GM19467 (cell line): ENCODE data around the gene SLC6A11.

Source experiments
- ATAC-seq: cut with Tn5 transposase; IDR thresholded peaks from one replicate; pipeline ENCODE4 v1.9.1; 2021; ENCODE audit warnings: mild to moderate bottlenecking, moderate library complexity; ENCODE audit not compliant: unreplicated experiment

SLC6A11 gene

DNA sequence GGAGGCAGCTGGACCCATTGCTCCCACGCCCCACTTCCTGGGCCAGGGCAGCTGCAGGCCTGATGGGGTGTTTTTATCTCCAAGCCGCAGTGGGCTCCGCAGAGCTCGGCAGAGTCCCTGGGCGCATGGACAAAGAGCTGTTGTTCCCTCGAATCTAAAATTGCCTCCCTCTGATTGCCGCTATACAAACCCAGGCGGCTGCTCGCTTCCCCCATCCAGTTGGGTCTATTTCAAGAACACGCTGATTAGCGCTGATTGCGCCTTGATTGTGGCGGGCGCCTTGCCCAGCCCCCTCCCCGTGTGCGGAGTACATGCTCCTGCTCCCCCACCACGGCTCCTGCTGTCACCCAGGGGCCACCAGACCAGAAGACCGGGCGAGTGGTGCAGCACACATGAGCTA, 133.2 kb downstream of the SLC6A11 start:
- no peak for ATAC-seq

DNA sequence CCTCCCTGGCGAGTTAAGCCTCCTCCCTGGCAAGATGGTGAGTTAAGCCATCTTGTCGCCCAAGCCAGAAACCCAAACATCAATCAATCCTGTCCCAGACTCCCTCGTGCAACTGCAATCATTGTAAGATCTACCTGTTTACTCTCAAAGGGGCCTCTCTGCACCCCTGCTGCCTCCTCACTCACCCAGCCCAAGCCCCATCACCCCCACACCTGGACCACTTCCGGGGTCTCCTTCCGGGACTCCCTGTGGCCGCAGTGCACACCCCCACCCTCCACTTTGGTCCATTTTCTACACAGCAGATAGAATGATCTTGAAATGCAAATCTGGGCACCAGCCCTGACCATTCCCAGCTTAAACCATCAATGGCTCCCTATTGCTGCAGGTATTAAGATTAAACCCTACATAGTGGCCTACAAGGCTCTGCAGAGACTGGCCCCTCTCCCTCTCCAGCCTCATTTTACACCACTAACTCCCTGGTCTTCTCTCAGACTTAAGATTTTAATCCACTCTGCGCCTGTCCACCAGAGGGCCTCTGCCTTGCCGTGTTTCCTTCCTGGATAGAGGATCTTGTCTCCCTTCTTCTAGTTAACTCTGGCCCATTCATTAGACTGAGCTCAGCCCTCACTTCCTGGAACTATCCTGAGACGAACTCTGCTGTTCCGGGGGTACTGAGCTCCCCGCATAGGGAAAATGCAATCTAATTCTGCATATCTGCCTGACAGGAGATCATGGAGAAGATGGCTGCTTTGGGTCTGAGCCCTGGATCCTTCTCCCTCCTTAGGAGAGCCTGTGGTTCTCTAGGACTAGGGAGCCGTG, 134.7 kb downstream of the SLC6A11 start:
- ATAC-seq: no peak

DNA sequence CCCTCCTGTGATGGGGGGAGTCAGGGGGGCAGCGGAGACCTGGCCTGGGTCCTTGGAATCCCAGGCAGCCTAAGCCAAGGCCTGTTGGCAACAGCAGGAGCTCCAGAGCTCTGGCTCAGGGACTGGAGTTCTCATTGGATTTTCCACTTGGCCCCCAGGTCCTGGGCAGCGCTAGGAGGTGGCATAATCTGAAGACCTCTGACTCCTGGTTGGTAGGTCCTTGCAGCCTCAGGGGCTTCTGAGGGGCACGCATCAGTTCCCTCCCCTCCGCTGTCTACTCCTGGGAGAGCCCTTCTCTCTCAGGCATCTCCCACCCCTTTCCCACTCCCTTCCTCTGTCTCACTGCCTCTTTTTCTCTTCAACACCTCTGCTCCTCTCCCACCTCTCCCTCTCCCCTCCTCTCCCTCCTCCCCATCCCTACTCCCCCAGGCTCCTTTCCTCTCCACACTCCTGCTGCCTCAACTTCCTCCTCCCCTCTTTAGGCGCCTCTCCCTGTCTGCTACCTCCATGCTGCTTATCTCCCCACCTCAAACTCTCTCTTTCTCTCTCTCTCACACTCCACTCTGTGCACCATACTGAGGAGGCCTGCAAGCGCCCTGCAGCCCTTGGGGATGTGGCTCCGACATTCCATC, 135.4 kb downstream of the SLC6A11 start:
- no peak for ATAC-seq

DNA sequence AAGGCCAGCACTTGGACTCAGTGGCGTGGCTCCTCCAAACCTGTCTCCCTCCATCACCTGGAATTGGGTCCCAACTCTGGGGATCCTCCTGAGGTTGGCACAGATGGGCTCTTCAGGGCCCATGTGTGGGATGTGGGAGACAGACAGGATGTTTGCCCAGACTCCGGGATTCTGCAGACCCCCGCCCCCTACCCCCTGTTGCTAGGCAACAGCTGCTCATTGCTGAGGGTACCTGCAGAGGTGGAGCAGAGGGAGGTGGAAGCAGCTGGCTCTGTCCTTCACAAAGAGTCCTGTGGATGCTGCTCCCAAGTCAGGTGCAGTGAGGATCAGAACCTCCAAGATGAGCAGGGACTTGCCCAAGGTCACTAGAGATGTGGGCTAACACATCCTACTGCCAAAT, 136.5 kb downstream of the SLC6A11 start:
- ATAC-seq: no peak

DNA sequence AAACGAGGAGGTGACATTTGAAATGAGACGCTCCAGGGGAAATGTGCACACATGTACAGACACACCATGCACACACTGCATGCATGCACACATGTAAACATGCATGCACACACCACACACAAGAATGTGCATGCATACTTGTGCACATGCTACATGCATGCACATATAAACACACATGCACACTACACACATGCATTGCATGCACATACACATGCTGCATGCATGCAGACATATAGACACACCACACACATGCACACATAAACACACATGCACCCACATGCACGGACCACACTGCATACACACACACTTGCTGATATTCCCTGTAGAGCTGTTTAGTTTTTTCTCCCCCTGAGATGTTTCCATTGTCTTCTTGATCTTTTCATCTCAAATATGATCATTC, 138.7 kb downstream of the SLC6A11 start:
- ATAC-seq: no peak

DNA sequence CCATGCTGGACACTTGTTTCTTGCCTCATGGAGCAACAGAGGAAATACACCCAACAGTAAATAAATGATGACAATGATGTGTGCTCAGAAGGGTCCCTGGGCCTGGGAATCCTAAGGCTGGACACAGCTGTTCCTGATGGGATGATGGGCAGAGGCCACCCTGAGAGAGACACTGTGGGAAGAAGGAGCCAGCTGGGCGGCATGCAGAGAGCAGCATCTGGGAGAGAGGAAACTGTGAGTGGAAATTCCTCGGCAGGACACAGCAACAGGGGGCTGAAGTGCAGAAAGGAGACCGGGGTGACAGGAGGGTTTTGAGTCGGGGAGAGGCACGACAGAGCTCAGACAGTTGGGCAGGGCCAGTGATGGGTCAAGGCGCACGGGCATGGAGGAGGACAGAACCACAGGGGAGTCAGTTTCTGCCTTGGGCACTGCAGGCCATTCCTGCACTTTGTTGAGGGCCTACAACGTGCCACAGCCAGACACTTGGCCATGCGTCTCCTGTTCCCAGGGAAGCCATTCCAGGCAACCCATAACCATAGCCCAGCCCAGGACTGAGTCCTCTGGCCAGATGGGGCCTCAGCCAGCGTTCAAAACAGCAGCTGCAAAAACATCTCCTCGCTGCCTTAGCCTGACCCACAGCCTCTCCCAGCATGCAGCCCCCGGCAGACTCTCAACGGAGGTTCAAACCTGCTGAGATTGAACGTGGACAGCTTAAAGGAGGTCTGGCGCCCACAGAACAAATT, 139.9 kb downstream of the SLC6A11 start:
- ATAC-seq: no peak

DNA sequence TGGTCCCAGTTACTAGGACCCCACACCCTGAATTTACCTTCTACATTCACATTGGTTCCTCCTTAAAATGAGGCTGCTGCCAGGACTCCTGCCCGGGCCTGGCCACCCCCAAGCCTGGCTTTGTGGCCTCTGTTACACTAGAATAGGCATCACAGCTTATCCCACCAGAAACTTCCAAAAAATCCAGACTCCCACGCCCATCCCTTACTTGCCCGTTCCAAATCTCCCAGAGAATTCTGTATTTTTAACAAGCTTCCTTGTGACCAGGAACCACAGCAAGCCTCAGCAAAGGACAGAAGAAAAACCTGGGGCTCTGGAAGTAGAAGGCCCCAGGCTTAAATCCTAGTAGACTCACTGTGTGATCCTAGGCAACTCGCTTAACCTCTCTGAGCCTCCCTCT, 140.5 kb downstream of the SLC6A11 start:
- no peak for ATAC-seq

DNA sequence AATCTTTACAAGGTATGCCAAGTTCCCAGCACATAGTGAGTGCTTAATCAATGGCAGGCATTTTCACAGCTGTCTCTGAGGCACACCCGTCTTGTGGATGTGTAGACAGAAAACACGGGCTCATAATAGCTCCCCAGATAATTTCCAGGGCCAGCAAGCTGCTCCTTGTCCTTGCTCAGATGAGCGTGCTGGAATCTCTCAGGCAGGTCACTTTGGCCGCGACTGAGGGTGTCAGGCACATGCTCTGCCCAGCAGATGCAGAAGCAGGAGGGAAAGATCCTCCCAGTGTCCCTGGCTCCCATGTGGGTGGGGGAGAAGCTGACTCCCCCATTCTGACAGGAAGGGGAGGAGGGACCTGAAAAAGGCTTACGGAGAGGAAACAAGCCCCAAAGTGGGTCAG, 141.0 kb downstream of the SLC6A11 start:
- ATAC-seq: no peak

DNA sequence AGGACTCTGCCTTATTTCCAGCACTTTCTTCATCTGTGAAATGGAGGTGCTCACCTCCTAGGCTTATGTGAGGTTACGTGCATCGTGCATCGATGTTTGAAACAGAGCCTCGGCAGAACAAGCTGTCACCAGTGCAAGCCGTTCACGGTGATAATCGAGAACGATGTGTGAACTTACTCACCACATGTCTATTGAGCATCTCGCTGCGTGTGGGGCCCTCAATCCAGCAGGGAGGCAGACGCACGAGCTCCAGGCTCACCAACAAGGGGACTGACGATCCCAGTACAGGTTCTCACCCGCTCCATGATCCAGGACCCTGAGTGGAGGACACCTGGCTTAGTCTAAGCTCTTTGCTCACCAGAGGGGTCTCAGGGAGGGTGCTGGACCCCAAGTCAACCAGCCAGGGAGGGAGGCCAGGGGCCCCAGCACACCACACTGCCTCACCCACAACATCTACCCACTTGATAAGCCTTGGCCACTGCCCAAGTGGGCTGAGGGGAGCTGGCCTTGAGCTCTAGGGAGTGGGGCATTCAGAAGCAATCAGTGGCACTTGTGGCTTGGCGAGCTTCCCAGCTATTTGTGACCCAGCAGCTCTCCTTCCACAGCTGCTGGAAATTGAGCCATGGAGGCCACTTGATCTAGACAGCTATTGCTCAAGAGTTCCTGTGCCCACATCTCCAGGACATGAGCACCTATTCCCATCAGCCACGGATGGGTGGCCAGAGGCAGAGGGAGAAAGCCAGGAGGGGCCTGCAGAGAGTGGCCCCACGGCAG, 142.1 kb downstream of the SLC6A11 start:
- ATAC-seq: no peak

DNA sequence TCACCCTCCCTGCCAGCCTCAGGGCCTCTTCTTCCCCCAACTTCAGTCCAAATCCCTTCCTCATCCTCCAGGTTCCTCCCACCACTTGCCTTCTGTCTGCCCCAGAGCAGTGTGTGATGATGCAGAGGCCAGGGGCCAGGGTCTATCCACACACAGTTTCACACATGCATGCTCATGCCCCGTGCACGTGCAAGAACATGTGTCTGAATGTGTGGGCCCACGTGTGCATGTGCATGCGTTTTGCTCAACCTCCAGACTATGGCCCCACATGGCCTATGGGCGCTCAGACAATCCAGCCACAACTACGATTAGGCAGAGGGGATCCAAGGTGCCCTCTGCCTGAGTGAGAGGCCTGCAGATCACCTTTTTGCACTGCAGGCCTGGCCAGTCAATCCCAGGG, 144.2 kb downstream of the SLC6A11 start:
- no peak for ATAC-seq

DNA sequence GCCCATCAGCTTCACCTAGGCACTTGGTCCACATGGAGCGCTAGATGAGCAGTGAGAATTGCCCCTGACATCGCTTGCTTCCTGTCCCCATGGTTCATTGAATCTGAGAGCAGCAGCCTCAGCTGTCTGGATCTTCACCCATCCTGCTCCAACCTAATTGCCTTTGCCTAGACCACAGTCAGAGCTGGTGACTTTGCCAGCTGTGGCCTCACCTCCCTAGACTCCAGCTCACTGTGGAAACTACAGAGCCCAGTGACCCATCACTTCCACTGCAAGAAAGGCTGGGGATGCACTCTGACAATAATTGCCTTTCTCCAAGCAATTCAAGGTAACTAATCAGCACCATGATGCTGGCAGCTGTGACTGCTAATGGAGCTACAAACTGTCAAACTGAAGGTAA, 145.9 kb downstream of the SLC6A11 start:
- no peak for ATAC-seq

DNA sequence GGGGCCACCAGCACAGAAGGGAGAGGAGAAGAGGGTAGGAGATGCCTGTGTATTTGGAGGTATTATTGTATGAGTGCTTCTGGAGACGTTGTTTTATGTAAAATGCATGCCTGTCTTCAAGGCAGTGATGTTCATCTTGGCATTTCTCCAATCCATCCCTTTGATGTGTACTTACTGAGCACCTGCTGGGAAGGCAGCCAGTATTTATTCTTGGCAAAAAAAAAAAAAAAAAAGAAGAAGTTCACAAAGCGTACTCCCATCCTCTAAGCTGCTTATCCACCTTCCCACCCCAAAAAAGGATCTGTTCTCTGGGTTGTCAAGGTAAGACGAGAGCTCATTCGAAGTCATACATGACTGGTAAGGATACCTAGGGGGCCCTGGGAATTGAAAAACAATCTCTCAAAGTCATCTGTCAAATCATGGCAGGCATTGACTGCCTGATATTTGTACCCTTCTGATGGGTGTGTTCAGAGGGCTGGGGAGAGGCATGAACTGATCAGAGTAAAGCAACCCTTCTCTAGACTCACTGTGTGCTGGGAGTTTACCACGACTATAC, 146.5 kb downstream of the SLC6A11 start:
- ATAC-seq: no peak

DNA sequence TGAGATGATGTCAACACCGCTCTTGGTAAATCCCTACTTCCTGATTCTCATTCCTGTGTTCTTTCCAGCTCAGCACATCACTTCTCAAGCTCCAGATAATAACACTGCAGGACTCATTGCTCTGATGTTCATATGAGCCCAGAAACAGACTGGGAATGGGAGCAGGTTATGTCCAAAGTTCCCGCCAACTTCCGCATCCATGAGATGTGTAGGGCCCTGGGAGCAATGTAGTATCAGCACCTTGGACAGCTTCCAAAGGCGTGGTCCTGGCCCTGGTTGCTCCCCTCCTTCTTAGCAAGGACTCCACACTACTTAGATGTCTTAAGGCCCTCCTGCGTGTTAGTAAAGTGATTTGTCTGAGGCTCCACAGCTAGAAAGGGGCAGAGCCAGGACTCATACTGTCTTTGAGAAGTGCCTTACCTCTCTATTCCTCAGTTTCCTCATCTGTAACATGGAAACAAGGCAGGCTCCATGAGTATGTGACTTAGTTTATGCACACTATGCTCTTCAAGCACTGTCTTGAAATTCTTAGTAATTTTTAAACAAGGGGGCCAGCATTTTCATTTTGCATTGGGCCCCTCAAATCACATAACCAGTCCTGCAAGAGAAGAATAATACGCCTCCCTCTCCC, 148.6 kb downstream of the SLC6A11 start:
- ATAC-seq: no peak

DNA sequence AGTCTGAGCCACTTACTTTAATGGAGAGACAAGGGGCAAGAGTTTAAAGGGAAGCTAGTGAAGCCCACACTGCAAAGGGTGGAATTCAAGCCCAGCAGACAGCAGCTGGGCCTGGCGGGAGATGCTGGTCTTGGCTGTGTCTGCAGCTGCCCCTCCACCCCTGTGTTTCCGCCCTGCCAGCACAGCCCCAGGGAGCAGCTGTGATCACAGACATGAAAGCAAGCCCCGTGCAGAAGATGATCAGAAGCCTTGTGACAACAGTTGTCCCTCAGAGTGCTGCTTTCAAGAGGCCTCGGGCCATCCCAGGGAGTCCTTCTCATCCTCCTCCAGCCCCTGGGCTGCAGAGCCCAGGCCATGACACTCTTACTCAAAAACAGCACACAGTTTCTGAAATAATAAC, 152.4 kb downstream of the SLC6A11 start:
- ATAC-seq: no peak

DNA sequence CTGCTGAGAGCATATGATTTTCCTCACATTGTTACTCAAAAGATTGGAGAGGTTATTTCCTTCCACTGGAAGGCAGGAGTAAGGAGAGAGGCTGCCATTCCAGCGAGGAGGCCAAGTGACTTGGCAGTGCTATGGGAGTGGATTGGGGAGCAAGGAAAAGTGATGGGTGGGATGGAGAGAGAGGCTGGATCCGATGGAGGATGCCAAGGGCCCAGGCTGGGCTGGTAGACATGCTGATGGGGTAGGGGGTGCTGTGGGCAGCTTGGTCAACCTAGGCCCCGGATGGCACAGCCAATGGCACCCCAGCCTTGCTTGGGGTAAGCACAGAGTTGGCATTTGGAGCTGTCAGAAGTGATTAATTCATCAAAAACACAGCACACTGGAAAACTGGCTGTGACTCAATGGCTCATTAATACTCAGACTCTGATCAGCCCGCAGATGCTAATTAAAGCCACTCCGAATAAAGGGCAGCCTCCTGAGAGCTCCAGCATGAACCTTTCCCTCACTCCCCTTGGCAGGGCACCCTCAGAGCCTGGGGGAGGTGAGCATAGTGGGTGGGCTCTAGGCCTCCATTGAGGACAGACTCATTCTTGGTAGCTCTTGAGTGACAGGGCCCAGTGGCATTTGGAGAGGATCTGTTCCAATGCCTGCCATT, 154.4 kb downstream of the SLC6A11 start:
- no peak for ATAC-seq

DNA sequence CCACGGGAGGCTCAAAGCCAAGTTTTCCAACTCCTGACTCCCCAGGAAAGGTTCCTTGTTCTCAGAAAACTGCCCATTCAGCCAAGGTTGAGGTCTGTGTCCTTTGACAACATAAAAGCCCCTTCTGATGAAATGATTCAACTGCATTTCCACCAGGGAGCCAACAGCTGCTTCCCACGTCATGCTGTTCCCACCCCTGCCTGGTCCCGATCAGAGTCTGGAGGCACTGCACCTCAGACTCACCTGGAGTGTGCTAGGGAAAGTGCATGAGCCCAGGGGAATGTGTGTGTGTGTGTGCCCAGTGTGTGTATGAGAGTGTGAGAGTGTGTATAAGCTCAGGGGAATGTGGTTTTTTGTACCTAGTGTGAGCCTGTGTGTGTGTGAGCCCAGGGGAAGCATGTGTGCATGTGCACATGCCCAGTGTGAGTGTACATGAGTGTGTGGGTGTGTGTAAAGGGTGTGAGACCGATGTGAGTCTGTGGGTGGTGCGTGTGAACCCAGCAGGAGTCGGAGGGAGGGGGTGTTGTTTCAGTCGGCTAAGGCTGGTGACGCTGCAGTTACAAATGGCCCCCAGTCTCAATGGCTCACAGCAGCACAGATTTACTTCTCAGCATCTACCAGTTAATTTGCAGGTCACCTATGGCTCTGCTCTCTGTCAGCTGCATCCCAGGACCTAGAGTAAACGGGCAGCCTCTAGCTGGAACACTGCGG, 156.2 kb downstream of the SLC6A11 start:
- no peak for ATAC-seq

DNA sequence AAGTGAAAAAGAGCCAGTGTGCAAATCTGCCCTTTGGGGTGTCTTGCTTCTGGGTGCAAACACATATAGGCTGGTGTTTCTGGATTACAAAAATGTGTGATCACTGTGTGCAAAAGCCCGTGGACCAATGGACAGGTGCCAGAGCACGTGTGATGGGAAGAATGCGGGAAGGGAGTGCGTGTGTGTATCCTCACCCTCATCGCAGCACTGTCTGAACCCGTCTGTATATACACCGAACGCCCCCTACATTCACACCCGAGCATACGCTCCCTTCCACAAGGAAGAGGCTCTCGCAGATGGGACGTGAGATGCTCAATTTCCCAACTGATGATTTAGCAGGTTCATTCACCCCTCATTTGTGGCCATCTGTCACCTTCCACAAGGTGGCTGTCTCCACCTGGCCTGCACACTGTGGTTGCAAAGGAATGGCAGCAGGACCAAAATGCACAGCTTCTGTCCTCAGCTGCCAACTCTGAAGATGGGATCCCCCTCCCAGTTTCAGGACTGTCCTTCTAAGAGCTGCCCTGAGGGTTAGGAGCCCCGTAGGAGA, 157.1 kb downstream of the SLC6A11 start:
- no peak for ATAC-seq

DNA sequence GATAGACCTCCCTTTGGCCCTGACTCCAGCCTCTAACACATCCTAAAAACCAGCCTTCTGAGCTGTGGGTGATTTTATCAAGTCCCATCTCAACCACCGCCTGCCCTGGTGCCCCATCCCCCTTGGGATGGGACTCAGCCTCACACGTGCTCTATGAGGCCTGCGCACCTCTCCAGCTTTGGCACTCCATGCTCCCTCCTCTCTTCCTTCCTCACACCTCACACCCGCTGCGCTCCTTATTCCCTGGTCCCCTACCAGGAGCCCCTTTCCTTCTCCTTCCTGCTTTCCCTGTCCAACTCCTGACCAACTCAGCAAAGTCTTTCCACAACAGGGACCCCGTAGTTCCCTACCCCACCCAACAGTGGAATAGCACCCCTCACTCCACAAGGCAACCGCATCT, 158.1 kb downstream of the SLC6A11 start:
- no peak for ATAC-seq

DNA sequence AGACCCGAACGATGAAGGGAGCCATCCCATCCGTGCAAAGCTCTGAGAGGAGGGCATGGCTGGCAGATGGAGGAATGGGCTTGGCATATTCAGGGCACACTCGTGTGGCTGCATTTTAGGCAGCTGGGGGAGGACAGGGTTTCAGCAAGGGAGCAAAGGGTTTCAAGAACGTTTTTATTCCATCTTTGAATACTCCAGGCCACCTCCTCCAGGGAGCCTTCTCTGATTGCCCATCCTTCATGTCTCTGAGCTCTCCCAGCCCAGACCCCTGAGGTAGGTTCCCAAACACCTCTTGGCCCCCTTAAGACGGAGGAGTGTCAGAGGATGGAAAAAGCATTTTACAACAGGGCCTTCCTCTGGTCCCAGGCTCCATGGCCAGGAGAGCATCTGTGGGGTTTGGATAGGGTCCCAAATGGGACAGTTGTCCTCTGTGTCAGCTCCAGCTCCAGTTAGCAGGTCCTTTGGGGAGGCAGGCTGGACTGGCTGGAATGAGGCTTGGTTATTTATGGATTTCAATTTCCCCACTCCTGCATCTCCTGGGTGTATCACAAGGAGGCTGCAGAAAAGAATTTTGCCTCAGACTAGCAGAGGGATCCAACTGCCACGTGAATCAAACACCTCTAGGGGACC, 158.8 kb downstream of the SLC6A11 start:
- ATAC-seq: no peak
